ENCODE results near the gene ROBO1.
"Not testable (repeated sequence)": the region's sequence is repeated elsewhere in the genome, so short reads cannot be mapped to it uniquely, and the experiment has no call there.

Gene ROBO1

DNA sequence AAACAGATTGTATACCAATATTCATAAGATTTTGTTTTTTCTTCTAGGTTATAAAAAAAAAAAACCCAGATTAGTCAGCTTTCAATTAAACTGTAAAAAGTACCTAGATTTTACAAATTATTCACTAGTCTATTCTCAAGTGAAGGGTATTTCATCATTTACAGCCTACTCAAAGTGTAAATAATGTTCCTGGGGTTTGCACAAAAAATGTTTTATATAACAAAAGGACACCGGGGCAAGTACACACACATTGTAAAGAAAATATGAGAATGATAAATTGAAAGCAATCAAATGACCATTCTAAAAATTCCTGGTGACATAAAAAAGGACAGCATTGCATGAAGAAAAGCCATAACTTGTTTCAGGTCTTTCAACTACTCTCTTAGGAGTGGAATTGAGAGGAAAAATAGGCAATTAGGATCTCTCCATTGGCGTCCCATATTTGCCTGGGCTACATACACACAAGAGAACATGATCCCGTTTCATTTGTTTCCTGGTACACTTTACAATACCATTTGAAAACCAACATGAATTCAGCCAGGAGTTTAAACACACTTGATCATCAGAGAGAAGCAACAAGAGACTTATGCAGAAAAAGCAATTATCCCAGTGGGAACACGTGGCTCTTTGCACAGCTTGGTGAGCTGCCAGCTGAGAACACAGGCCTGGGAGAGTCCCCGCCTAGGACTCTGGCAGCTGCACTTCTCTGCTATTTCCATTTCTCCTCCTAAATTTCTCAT is 1039.2 kb downstream of the ROBO1 start:
- no peak overlapping the region for H3K4me3 ChIP-seq (ENCODE audit: control insufficient read depth, low read depth, low read length)
- TF ChIP-seq, protein P1, sequence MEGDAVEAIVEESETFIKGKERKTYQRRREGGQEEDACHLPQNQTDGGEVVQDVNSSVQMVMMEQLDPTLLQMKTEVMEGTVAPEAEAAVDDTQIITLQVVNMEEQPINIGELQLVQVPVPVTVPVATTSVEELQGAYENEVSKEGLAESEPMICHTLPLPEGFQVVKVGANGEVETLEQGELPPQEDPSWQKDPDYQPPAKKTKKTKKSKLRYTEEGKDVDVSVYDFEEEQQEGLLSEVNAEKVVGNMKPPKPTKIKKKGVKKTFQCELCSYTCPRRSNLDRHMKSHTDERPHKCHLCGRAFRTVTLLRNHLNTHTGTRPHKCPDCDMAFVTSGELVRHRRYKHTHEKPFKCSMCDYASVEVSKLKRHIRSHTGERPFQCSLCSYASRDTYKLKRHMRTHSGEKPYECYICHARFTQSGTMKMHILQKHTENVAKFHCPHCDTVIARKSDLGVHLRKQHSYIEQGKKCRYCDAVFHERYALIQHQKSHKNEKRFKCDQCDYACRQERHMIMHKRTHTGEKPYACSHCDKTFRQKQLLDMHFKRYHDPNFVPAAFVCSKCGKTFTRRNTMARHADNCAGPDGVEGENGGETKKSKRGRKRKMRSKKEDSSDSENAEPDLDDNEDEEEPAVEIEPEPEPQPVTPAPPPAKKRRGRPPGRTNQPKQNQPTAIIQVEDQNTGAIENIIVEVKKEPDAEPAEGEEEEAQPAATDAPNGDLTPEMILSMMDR (conservative IDR thresholded peaks at IDR 0.05; ENCODE audit: control insufficient read depth, insufficient read depth, low read depth, low read length) = no peak
- peak; percentile 67 for DNase-seq (ENCODE audit: low read depth)

DNA sequence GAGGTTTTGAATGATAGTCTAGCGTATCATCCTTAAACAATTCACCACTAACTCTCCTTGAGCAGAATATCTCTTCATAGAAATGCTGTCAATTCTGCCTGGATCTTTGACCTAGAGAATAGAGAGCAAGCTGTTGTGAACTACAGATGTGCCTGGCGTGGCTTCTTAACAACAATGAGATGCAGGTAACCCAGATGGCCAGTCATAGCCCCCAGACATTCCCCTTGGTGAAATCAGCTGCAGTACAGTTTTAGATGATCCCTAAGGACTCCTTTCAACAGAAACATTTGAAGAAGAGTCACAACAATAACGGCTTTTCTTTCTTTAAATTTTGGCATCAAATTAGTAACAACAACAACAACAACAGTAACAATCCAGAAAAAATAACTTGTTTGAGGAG is 1041.3 kb downstream of the ROBO1 start:
- DNase-seq (ENCODE audit: low read depth) = no peak
- TF ChIP-seq, protein P1 (conservative IDR thresholded peaks at IDR 0.05; ENCODE audit: control insufficient read depth, insufficient read depth, low read depth, low read length) = no peak
- no peak overlapping the region for H3K4me3 ChIP-seq (ENCODE audit: control insufficient read depth, low read depth, low read length)

DNA sequence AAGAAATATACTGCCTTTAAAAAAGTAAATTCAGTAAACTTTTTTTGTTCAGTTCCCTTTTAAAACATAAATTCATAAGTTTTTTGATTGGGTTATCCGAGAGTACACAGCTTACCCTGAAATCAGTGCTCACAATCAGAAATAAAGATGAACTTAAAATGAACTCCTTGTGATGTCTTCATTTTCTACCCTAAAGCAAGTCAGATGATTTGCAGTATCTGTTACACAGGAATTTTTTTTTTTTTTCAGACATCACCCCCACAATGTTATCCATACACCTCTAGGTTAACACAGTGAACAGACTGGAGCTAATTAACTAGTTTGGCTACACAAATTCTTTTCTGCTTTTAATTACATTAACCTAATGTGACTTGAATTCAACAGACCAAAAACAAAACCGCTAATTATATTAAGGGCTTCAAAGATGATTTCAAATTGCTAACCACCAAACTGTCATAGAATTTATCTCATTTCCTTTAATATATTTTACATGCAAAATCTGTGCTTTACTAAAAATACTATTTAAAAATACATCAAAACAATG is 1042.0 kb downstream of the ROBO1 start:
- TF ChIP-seq, protein P1 (conservative IDR thresholded peaks at IDR 0.05; ENCODE audit: control insufficient read depth, insufficient read depth, low read depth, low read length) = no peak
- DNase-seq (ENCODE audit: low read depth) = no peak
- no peak overlapping the region for H3K4me3 ChIP-seq (ENCODE audit: control insufficient read depth, low read depth, low read length)

GRCh38 chr3:78724859-78725258 is 1042.9 kb downstream of the ROBO1 start:
- no peak overlapping the region for H3K4me3 ChIP-seq (ENCODE audit: control insufficient read depth, low read depth, low read length)
- no peak for DNase-seq (ENCODE audit: low read depth)
- TF ChIP-seq, protein P1 (conservative IDR thresholded peaks at IDR 0.05; ENCODE audit: control insufficient read depth, insufficient read depth, low read depth, low read length) = no peak

GRCh38 chr3:78724364-78724763 is 1043.4 kb downstream of the ROBO1 start:
- not testable (repeated sequence) for DNase-seq (ENCODE audit: low read depth); H3K4me3 ChIP-seq (ENCODE audit: control insufficient read depth, low read depth, low read length)

DNA sequence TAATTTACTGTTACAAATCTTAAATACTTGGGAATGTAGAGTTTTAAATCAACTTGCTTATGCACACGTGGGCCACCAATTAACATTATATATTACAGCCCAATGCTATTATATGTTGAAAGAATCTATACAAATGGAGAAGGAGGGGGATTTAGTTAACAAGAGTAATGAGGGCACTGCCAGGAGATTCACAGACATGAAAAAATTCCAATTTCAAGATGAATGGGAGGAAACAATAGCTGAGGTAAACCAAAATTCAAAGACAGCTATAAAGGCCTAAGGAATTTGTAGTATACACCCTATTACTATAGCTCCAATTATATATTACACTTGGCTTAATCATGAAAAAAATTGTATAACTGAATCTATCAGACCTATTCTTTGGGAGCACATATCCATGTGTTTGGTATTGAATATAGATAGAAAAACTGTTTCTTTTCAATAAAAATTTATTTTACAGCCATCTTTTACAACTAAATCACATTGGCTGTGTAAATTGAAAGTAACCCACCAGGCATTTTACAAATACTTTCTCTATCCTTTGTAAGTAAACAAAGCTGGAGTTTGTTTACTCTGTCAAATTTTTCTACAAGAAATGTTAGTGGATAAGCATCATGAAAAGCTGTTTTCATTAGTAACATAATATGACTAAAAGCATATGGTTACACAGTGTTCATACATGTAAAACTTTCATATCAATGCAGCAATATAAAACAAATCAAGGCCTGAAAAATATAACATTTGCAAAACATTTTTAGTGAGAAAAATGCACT is 1045.8 kb downstream of the ROBO1 start:
- no peak for DNase-seq (ENCODE audit: low read depth)
- H3K4me3 ChIP-seq (ENCODE audit: control insufficient read depth, low read depth, low read length) = no peak overlapping the region
- TF ChIP-seq, protein P1 (conservative IDR thresholded peaks at IDR 0.05; ENCODE audit: control insufficient read depth, insufficient read depth, low read depth, low read length) = no peak

DNA sequence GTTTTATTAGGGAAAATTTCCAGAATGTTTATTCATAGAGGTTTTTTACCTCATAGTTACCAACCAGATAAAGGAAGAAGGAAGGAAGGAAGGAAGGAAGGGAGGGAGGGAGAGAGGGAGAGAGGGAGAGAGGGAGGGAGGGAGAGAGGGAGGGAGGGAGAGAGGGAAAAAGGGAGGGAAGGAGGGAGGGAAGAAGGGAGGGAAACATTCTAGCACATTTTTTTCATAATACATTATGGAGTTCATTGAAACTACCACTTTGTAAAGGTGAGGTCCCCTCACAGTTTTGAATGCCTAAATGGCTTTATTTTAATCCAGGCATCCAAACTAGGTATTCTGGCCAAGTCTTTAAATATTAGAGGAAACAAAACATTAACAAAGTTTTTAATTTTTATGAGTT is 1049.1 kb downstream of the ROBO1 start:
- no peak overlapping the region for H3K4me3 ChIP-seq (ENCODE audit: control insufficient read depth, low read depth, low read length)
- no peak for DNase-seq (ENCODE audit: low read depth)
- TF ChIP-seq, protein P1 (conservative IDR thresholded peaks at IDR 0.05; ENCODE audit: control insufficient read depth, insufficient read depth, low read depth, low read length) = no peak
